ACHN (cell line): Measurements from ENCODE around the gene SLC25A15.
A peak's percentile ranks its signal among the peaks of the same experiment; 100 is the strongest.
"Not testable (repeated sequence)": the region's sequence is repeated elsewhere in the genome, so short reads cannot be mapped to it uniquely, and the experiment has no call there.

Source experiments
- DNase-seq: peaks from one replicate; pipeline ENCODE4 v3.0.0-alpha.2; 2015
- in situ Hi-C: cut with HindIII; loops from 2 replicates; pipeline ENCODE4 v1.10.0; 2017; ENCODE audit warnings: low sequenced_read_pairs, low pct_ligation_motif_present, low pct_unique_long_range_greater_than_20kb

The SLC25A15 gene

GRCh38 chr13:40801255-40802217, 12.1 kb downstream of the SLC25A15 start:
- DNase-seq: no peak
- in situ Hi-C loops: no loop called here

GRCh38 chr13:40803316-40803715, 13.9 kb downstream of the SLC25A15 start:
- in situ Hi-C loops: no loop called here

GRCh38 chr13:40806241-40806640, 16.8 kb downstream of the SLC25A15 start:
- in situ Hi-C loops: no loop called here
- DNase-seq: no peak

More at GRCh38 chr13:40803316-40803715, 13.9 kb downstream of the SLC25A15 start:
- DNase-seq: no peak

GRCh38 chr13:40809471-40809870, 20.1 kb downstream of the SLC25A15 start:
- no peak for DNase-seq
- in situ Hi-C loops: no loop called here

GRCh38 chr13:40812102-40812501, 22.7 kb downstream of the SLC25A15 start:
- no peak for DNase-seq

GRCh38 chr13:40812724-40813445, 23.5 kb downstream of the SLC25A15 start:
- peak; percentile 51 for DNase-seq

More at GRCh38 chr13:40812102-40812501, 22.7 kb downstream of the SLC25A15 start:
- in situ Hi-C loops: no loop called here

GRCh38 chr13:40813667-40814454, 24.4 kb downstream of the SLC25A15 start:
- peak; percentile 49 for DNase-seq
- in situ Hi-C loops: no loop called here

More at GRCh38 chr13:40812724-40813445, 23.5 kb downstream of the SLC25A15 start:
- in situ Hi-C loops: no loop called here

GRCh38 chr13:40814803-40815202, 25.4 kb downstream of the SLC25A15 start:
- in situ Hi-C loops: no loop called here
- DNase-seq: no peak

- no peak for DNase-seq
- in situ Hi-C loops: no loop called here
These were observed 29.5 kb downstream of the SLC25A15 start for GRCh38 chr13:40818926-40819325.

GRCh38 chr13:40819797-40820315, 30.4 kb downstream of the SLC25A15 start:
- in situ Hi-C loops: no loop called here
- DNase-seq: no peak

GRCh38 chr13:40839725-40840124, 50.3 kb downstream of the SLC25A15 start:
- DNase-seq, in situ Hi-C loops: not testable (repeated sequence)

- in situ Hi-C loops, DNase-seq: not testable (repeated sequence)
These were observed 51.5 kb downstream of the SLC25A15 start for GRCh38 chr13:40840955-40841354.
